Measurements from ENCODE around the gene MS4A18. TPM values are rescaled to one million over a fixed set of nuclear protein-coding genes. Genes with fewer than 3 reads are reported as not detected.

Gene MS4A18
- total RNA-seq, 1 experiment from 2014 or later: not detected

- ChIA-PET POLR2A (no interaction called here), RAD21 (ENCODE audit: low non-redundant PET in 1 of 2, low total read pairs in 2 of 2, uncharacterized antibody in 2 of 2, unreplicated experiment in 2 of 2) (no interaction called here), CTCF (interaction anchor here (1.1 to 4.3 kb wide), 3 partner anchors 9 to 402 kb away, joined by 6 to 31 read pairs (median 8); partner anchors contain the start of gene MS4A15)
- no peaks in the 10 kb centered on the region for H4K20me1 ChIP-seq (ENCODE audit: insufficient read depth)
- no TSS peak for BruUV-seq (replicated peaks)
- no peak overlapping the region for H3K4me3 ChIP-seq (replicated peaks in 1 of 2; ENCODE audit: low read depth in 1 of 2, low read length in 2 of 2)
- H3K9me3 ChIP-seq (ENCODE audit: control insufficient read depth in 1 of 2, insufficient read depth in 1 of 2, low read depth in 1 of 2, low read length in 2 of 2): no peaks in the 10 kb centered on the region
- intact Hi-C loops (cut with micrococcal nuclease): no loop called here
- no peak overlapping the region for H3K4me2 ChIP-seq (ENCODE audit: low read length)
- DNase-seq (ENCODE audit: low read depth, low spot score) (no peak), ATAC-seq (no peak)
- H3K27ac ChIP-seq (ENCODE audit: low read depth, low read length): no peak overlapping the region
- H3K27me3 ChIP-seq (ENCODE audit: insufficient read depth, low read length): no peaks in the 10 kb centered on the region
- no peak overlapping the region for H3K9ac ChIP-seq (ENCODE audit: low read length)
- no peak overlapping the region for H2AFZ ChIP-seq (ENCODE audit: low read depth, low read length, poor library complexity, severe bottlenecking)
- peaks cover 8 to 10% of the 10 kb centered on the region in 2 experiments; a peak in 2 of 4 replicates for H3K4me1 ChIP-seq (ENCODE audit: control insufficient read depth in 1 of 2, insufficient read depth in 2 of 2, low read length in 2 of 2)
- H3K79me2 ChIP-seq (ENCODE audit: insufficient read depth, low read length): no peaks in the 10 kb centered on the region
- H3K9me2 ChIP-seq (ENCODE audit: insufficient read depth): no peaks in the 10 kb centered on the region
- H3K36me3 ChIP-seq (ENCODE audit: control insufficient read depth in 1 of 2, insufficient read depth in 2 of 2, low read length in 2 of 2): no peaks in the 10 kb centered on the region
- TF ChIP-seq, protein P1, sequence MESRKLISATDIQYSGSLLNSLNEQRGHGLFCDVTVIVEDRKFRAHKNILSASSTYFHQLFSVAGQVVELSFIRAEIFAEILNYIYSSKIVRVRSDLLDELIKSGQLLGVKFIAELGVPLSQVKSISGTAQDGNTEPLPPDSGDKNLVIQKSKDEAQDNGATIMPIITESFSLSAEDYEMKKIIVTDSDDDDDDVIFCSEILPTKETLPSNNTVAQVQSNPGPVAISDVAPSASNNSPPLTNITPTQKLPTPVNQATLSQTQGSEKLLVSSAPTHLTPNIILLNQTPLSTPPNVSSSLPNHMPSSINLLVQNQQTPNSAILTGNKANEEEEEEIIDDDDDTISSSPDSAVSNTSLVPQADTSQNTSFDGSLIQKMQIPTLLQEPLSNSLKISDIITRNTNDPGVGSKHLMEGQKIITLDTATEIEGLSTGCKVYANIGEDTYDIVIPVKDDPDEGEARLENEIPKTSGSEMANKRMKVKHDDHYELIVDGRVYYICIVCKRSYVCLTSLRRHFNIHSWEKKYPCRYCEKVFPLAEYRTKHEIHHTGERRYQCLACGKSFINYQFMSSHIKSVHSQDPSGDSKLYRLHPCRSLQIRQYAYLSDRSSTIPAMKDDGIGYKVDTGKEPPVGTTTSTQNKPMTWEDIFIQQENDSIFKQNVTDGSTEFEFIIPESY (IDR thresholded peaks at IDR 0.05; ENCODE audit: extremely low read depth, insufficient replicate concordance, low read length): no peak
- no peak for TF ChIP-seq EZH2phosphoT487 (IDR thresholded peaks at IDR 0.05; ENCODE audit: borderline replicate concordance)
- no peak for TF ChIP-seq JUND (IDR thresholded peaks at IDR 0.05)
- no peak for TF ChIP-seq CBX3 (IDR thresholded peaks at IDR 0.05; ENCODE audit: low read depth)
- TF ChIP-seq CTCF (IDR thresholded peaks at IDR 0.05 in 2 of 3, conservative IDR thresholded peaks at IDR 0.05 in 1 of 3; ENCODE audit: borderline replicate concordance in 1 of 3, insufficient read depth in 1 of 3, low read depth in 2 of 3, low read length in 2 of 3): no peak
- no peak for TF ChIP-seq ELF1 (IDR thresholded peaks at IDR 0.05; ENCODE audit: borderline replicate concordance, low read depth)
- no peak for TF ChIP-seq SRF (IDR thresholded peaks at IDR 0.05; ENCODE audit: low read depth)
Observed at GRCh38 chr11:60765355-60765754, 40.8 kb downstream of the MS4A18 start.

All from HCT116 (cell line).